HG02678 (cell line): ENCODE data around the gene TBC1D22A.
A peak's percentile ranks its signal among the peaks of the same experiment; 100 is the strongest.
"Not testable (repeated sequence)": the region's sequence is repeated elsewhere in the genome, so short reads cannot be mapped to it uniquely, and the experiment has no call there.

ENCODE experiments used
- ATAC-seq: cut with Tn5 transposase; IDR thresholded peaks from one replicate; pipeline ENCODE4 v1.9.1; 2021; ENCODE audit warnings: mild to moderate bottlenecking, moderate library complexity; ENCODE audit not compliant: unreplicated experiment

The TBC1D22A gene

GRCh38 chr22:46966495-46966845 lies 204.0 kb downstream of the TBC1D22A start:
- no peak for ATAC-seq

GRCh38 chr22:46966846-46967245 lies 204.4 kb downstream of the TBC1D22A start:
- no peak for ATAC-seq

- ATAC-seq: no peak
Observed at GRCh38 chr22:46967445-46968358, 205.3 kb downstream of the TBC1D22A start.

GRCh38 chr22:46968359-46968740 lies 205.9 kb downstream of the TBC1D22A start:
- no peak for ATAC-seq

- ATAC-seq: no peak
Observed at GRCh38 chr22:46968848-46969247, 206.4 kb downstream of the TBC1D22A start.

GRCh38 chr22:46969491-46969890 lies 207.0 kb downstream of the TBC1D22A start:
- ATAC-seq: peak; percentile 85

- ATAC-seq: peak; percentile 28
Observed at GRCh38 chr22:46969961-46970360, 207.5 kb downstream of the TBC1D22A start.

GRCh38 chr22:46970411-46971098 lies 208.1 kb downstream of the TBC1D22A start:
- ATAC-seq: no peak

- no peak for ATAC-seq
Observed at GRCh38 chr22:46971099-46971763, 208.8 kb downstream of the TBC1D22A start.

- ATAC-seq: no peak
Observed at GRCh38 chr22:46971764-46972125, 209.3 kb downstream of the TBC1D22A start.

- no peak for ATAC-seq
Observed at GRCh38 chr22:46972256-46972655, 209.8 kb downstream of the TBC1D22A start.

- ATAC-seq: no peak
Observed at GRCh38 chr22:46972901-46973831, 210.7 kb downstream of the TBC1D22A start.

- ATAC-seq: no peak
Observed at GRCh38 chr22:46974077-46974476, 211.6 kb downstream of the TBC1D22A start.

GRCh38 chr22:46974631-46975585 lies 212.5 kb downstream of the TBC1D22A start:
- no peak for ATAC-seq

- no peak for ATAC-seq
Observed at GRCh38 chr22:46976143-46976542, 213.7 kb downstream of the TBC1D22A start.

- ATAC-seq: no peak
Observed at GRCh38 chr22:46976598-46976997, 214.1 kb downstream of the TBC1D22A start.

GRCh38 chr22:46977656-46978343 lies 215.3 kb downstream of the TBC1D22A start:
- ATAC-seq: no peak

- ATAC-seq: not testable (repeated sequence)
Observed at GRCh38 chr22:46978668-46979067, 216.2 kb downstream of the TBC1D22A start.

- no peak for ATAC-seq
Observed at GRCh38 chr22:46979506-46979905, 217.1 kb downstream of the TBC1D22A start.
